DMS 273 (cell line): ENCODE data around the gene NTM.

Source experiments
- DNase-seq: peaks from one replicate; lab custom pipeline; 2025; ENCODE audit not compliant: unreplicated experiment; lab: John Stamatoyannopoulos, UW

Gene NTM

GRCh38 chr11:131593301-131593700, 222.9 kb downstream of the NTM start:
- no peak for DNase-seq

GRCh38 chr11:131595797-131596196, 225.4 kb downstream of the NTM start:
- DNase-seq: no peak

- DNase-seq: no peak
These were observed 227.5 kb downstream of the NTM start for GRCh38 chr11:131597890-131598289.

GRCh38 chr11:131598305-131598704, 227.9 kb downstream of the NTM start:
- DNase-seq: no peak

GRCh38 chr11:131599285-131599684, 228.9 kb downstream of the NTM start:
- no peak for DNase-seq

GRCh38 chr11:131600628-131601027, 230.2 kb downstream of the NTM start:
- no peak for DNase-seq

- no peak for DNase-seq
These were observed 231.2 kb downstream of the NTM start for GRCh38 chr11:131601586-131601985.

GRCh38 chr11:131602431-131602830, 232.0 kb downstream of the NTM start:
- DNase-seq: no peak

GRCh38 chr11:131606811-131607335, 236.5 kb downstream of the NTM start:
- no peak for DNase-seq

GRCh38 chr11:131609337-131609736, 238.9 kb downstream of the NTM start:
- no peak for DNase-seq

- no peak for DNase-seq
These were observed 239.5 kb downstream of the NTM start for GRCh38 chr11:131609921-131610320.

- DNase-seq: no peak
These were observed 240.9 kb downstream of the NTM start for GRCh38 chr11:131611322-131611721.

- no peak for DNase-seq
These were observed 242.1 kb downstream of the NTM start for GRCh38 chr11:131612533-131612932.

GRCh38 chr11:131614631-131615030, 244.2 kb downstream of the NTM start:
- DNase-seq: no peak

GRCh38 chr11:131615611-131616010, 245.2 kb downstream of the NTM start:
- DNase-seq: no peak

- no peak for DNase-seq
These were observed 246.2 kb downstream of the NTM start for GRCh38 chr11:131616481-131617140.

- DNase-seq: no peak
These were observed 247.8 kb downstream of the NTM start for GRCh38 chr11:131618201-131618600.

GRCh38 chr11:131622193-131622592, 251.8 kb downstream of the NTM start:
- DNase-seq: no peak

- no peak for DNase-seq
These were observed 254.1 kb downstream of the NTM start for GRCh38 chr11:131624531-131624930.

GRCh38 chr11:131626788-131627187, 256.4 kb downstream of the NTM start:
- no peak for DNase-seq

- DNase-seq: no peak
These were observed 258.3 kb downstream of the NTM start for GRCh38 chr11:131628739-131629138.

GRCh38 chr11:131629925-131630540, 259.6 kb downstream of the NTM start:
- no peak for DNase-seq

- DNase-seq: no peak
These were observed 262.6 kb downstream of the NTM start for GRCh38 chr11:131632971-131633370.
